AML-193 (cell line): ENCODE results near the gene TMEM69.
"Not testable (repeated sequence)": the region's sequence is repeated elsewhere in the genome, so short reads cannot be mapped to it uniquely, and the experiment has no call there.

Experiments used
- DNase-seq, 2 experiments: peaks; one replicate each; lab custom pipeline; 2025; lab: John Stamatoyannopoulos, UW

The TMEM69 gene

DNA sequence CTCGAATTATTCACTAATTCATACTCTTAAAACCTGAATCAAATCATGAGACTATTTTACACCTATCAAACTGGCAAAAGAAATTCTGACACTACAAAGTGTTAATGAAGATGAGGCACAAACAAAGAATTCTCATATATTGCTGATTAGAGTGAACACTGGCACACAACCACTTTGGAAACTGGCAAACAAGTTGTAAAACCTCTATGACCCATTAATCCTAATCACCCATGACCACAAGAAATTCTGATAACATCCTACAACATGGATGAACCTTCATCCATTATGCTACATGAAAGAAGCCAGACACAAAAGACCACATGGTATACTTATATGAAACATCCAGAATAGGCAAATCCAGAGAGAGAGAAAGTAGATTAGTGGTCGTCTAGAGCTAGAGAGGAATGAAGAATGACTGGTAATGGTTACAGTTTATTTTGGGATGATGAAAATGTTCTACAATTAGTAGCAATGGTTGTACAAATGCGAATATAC, 10.2 kb upstream of the TMEM69 start:
- no peak for DNase-seq

DNA sequence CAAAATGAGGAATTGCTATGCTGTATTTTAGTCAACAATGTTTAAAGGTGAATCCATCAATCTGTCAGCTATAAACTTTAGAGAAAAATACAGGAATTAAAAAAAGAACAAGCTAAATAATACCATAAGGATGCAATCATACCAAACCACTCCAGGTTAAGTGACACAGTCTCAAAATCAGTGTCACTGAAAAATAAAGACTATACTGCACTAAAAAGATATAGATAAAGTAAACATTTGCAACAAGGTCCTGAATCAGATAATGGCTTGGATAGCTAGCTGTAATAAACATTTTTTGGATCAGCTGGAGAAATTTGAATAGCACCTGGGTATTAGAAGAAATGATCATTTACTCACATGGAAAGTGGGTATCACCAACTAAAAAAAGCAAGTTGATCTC, 9.5 kb upstream of the TMEM69 start:
- no peak for DNase-seq

DNA sequence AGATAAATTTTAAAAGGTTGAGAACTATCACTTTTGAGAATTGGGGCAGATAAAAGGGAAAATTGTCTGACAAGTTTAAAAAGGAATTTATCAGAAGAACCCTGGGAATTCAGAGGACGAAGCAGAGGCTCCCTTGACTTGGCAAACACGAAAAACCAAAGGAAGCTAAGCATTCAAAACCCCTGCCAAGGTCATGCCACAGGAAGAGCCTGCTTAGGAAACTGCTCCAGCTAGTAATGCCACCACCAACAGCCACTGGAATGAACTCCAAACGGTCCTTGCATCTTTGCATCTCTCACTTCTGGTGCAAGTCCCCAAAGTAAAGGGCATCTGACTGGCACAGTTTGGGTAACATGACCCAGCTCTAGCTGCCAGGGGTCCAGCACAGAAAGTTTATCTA, 8.9 kb upstream of the TMEM69 start:
- no peak for DNase-seq

DNA sequence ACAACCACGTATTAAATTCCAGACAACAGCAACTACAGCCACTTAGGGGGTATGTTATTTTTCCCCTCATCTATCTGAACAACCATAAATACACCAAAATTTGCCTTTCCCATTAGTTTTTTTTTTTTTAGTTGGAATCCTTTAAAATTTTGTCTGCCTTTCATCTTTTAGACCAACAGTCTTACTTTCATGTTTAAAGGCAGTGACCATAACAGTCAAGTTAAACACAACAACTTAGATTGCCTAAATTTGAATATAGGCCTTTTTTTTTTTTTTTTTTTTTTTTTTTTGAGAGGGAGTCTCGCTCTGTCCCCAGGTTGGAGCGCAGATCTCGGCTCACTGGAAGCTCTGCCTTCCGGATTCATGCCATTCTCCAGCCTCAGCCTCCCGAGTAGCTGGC, 5.0 kb upstream of the TMEM69 start:
- DNase-seq = no peak

DNA sequence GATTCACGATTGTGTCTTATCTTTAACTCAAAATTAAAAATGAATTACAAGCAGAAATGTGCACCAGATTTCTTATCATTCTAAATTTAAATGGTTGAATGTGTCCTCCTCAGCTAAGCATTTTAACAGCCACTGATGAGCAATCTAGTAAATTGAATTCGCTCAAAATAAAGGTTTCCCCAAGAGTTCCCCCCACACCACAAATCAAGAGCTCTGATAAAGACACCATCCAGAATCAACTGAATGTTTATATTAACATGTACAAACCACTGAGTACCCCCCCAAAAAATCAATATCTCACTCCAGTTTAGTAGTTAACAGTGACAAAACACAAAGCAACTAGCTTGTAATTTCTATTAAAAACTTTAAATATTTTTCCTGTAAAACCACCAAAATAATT, 3.6 kb upstream of the TMEM69 start:
- no peak for DNase-seq

DNA sequence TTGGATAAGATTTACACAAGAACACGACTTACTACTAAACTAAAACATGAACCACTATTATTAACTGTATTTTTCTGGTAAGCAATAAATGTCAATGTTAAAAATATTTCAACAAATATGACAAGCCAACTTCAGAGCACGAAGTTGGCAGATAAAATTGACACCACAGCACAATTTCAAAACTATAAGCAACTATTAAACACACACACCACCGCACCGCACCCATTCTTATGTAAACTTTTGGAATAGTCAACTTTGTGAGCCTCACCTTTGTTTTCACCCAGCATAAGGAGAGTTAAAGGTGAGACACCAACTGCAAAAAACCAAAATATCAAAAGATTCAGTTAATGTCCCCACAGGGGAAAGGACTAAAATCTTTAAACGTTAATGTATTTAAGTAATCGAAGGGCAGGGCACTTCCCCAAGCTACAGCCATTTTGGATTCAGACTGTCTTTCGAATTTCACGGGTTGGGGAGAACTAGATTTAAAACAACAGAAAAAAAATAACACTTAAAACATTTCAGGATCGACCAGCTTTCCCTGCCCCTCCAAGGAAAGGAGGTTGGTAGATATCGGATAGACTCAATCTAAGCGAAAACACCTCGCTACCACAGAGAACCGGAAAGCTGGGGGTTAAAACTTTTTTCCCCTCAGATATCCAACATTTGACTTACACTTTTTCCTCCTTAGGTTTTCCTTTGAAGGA, 2.5 kb upstream of the TMEM69 start:
- peak in 1 of 2 experiments; percentile 20 for DNase-seq

DNA sequence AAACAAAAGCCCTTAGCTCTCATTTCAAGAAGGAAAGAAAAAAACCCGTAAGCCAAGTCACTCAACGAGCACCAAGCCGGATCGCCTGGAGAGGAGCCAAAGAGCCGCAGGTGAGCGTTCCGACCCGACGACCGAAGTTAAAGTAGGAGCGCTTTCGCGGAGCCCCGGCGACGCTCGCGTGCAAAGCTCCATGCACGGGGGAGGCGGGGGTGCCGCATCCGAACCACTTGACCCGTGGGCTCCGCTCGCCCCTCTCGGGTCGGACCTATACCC, 2.0 kb upstream of the TMEM69 start:
- DNase-seq = no peak

DNA sequence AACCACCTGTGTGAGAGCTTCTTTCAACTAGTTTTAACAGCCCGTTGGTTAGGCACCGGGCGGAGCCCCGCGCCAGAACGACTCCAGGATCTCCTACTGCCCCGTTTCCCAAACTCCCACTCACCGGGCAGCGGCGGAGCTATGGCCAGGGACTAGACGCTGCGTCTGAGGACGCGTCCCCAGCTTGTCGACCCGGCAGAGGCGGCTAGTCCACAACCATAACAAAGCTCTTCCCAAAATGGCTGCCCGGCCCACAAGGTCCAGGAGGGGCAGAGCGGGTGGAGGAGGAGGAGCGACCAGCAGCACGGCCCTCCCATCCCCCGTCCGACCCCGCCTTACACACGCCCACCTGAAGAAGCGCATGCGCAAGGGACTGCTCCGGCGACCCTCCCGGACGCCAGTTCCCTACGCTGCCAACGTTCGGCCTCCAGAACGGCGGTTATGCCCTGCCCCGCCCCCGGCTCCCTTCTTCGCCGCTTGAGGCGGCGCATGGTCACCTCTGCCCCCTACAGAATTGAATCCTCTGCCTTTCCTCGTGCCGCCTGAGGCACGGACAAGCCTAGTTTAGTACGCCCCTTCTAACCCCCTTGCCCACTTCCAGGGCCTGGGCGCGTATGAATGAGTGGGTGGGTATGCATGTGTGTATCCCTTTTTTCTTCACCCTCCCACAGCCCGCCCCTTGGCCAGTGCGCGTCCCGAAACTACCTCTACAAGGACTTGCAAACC, 1.5 kb upstream of the TMEM69 start, which contains the start of gene GPBP1L1:
Gene GPBP1L1, minus strand, starts transcription at position 246 of the 726 bp plus-strand sequence. CDS start 27,446 bp downstream, outside the sequence.
- DNase-seq = peak; percentile 92 to 94

DNA sequence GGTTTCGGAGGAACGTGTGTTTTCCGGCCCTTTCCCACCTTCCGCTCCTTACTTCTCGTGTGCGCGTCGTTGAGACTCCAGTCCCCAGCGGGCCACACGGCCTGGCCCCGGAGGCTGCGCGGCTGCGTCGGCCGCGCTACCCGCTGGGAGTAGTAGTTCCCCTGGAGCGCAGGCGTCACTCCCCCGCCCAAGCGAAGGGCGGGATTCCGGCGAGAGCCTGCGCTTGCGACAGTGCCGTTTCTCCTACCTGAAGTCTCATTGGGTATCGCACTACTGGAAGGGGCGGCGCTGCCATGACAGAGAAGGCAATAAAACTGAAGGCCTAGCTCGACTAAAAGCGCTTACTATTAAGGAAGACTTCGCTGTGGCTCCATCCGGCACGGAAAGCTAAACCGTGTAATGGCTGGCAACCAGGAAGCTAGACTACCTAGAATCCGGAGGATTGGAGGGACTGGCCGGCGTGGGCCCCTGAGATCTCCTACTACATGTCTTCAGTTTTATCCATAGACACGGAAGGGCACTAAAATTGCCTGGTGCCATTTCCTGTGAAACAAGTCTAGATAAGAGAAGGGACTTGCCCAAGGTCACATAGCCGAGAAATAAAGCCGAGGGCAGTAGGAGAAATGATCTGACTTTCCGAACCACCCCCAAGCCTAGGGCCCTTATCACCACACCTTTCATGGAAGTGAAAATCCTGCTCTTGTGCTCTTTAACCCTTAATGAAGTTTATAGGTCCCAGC, 797 bp upstream of the TMEM69 start:
- DNase-seq = peak; percentile 98

DNA sequence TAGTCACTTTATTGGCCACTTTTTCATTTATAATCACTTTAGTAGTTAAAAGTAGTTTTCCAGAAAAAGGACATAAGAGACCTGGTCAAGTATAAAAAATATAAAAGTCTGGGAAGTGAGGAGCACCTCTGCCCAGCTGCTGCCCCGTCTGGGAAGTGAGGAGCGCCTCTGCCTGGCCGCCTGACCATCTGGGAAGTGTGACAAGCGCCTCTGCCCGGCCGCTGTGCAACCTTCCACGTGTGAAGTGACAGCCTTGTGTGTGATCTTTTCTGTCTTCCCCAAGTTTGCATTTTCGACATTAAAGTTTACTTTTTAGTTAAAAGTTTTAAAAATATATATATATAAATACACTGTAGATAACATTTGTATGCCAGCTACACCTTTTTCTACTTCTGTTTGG, 5.8 kb downstream of the TMEM69 start:
- DNase-seq = not testable (repeated sequence)

DNA sequence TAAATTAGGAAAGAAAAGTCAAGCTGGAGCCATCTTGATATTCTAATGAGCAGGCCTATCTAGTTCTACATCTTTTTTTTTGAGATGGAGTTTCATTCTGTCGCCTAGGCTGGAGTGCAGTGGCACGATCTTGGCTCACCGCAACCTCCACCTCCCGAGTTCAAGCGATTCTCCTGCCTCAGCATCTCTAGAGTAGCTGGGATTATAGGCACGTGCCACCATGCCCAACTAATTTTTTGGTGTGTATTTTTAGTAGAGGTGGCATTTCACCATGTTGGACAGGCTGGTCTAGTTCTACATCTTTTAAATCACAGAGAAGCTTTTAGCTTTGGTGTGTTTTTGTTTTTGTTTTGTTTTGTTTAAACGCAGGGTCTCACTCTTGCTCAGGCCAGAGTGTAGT, 6.8 kb downstream of the TMEM69 start:
- no peak for DNase-seq

DNA sequence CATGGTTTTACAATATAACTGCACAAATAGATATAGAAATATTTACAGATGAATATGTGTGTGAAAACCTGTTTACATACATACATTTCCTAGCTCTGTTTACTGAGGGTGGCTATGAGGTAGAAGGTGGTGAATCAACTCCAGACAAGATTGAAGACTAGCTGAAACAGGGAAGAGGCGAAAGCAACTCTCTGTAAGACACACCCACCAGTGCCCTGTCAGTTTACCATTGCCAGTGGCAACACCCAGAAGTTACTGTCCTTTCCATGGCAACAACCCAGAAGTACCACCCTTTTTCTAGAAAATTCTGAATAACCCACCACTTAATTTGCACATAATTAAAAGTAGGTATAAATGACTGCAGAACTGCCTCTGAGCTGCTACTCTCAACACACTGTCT, 16.7 kb downstream of the TMEM69 start:
- no peak for DNase-seq

DNA sequence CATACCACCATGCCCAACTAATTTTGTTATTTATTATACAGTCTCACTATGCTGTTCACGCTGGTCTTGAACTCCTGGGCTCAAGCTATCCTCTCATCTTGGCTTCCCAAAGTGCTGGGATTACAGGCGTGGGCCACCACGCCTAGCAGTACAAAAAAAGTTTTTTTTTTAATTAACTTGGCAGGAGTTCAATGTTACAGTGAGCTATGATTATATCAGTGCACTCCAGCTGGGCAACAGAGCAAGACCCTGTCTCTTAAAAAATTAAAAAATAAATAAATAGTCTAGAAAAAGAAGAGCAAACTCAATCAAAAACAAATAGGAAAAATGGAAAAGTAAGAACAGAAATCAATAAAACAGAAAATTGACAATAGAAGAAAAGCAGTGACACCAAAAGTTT, 25.7 kb downstream of the TMEM69 start:
- no peak for DNase-seq

DNA sequence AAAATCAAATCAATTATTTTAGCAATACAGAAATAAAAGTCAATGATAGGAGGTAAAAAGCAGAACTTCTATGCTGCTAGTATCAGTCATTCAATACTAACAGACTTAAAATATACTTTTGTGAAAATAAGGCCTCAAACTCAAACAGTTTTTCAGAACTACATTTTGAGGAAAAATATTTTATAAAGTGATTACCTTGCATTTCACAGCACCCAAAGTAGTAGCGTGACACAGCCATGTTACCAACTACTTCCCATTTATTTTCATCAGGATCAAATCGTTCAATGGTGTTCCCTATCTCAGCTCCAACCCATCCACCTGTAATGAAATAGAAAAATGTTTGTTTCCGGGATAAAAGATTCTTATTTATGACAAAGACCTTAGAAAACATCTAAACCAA, 28.7 kb downstream of the TMEM69 start:
- no peak for DNase-seq

DNA sequence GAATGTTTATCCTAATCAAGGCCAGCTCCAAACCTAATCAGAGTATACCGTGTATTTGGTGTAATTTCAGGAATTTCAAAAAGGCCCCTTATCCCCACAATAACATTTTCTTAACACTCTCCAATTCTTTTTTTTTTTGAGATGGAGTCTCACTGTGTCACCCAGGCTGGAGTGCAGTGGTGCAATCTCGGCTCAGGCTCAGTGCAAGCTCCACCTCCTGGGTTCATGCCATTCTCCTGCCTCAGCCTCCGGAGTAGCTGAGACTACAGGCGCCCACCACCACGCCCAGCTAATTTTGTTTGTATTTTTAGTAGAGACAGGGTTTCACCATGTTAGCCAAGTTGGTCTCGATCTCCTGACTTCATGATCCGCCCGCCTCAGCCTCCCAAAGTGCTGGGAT, 29.4 kb downstream of the TMEM69 start:
- not testable (repeated sequence) for DNase-seq

DNA sequence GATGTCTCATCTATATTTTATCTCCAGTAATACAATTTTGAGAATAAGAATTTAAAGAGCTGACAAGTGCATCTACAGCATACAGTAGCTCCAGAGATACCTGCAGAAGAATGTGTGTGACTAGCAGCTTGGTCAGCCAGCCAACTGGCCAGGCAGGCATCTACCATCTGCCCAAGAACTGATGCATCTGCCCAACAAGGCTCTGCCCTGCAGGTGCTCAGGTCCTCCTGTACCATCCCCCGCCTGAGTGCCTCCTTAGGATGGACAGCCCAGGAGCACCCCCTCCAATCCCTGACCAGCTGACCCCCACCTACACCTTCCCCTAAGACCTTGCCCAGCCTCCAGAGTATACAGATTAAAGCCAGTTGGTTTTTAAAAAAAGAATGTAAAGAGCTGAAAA, 30.3 kb downstream of the TMEM69 start:
- no peak for DNase-seq

DNA sequence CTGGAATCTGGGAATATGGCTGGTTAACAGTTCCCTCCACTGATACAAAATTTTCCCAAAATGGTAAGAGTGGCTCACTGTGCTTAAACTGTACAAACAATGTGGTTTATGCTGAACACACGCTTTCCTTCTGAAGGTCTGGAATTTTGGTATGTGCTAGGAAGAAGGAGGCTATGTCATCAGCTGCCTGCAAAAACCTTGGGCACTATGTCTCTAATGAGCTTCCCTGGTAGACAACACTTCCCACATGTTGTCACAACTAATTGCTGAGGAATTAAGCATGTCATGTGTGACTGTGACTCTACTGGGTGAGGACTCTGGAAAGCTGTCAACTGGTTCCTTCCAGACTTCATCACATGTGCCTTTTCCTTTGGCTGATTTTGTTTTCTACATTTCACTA, 33.2 kb downstream of the TMEM69 start:
- no peak for DNase-seq

DNA sequence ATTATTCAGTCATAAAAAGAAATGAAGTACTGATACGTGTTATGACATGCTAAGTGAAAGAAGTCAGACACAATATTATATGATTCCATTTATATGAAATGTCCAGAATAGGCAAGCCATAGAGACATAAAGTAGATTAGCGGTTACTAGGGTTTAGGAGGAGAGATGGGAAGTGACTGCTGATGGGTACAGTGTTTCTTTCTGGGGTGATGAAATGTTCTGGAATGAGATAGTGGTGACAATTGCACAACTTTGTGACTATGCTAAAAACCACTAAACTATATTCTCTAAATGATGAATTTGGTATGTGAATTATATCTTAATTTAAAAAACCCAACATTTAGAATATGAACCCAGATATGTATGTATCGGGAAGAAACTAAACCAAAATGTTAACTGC, 34.8 kb downstream of the TMEM69 start:
- peak; percentile 56 to 71 for DNase-seq

DNA sequence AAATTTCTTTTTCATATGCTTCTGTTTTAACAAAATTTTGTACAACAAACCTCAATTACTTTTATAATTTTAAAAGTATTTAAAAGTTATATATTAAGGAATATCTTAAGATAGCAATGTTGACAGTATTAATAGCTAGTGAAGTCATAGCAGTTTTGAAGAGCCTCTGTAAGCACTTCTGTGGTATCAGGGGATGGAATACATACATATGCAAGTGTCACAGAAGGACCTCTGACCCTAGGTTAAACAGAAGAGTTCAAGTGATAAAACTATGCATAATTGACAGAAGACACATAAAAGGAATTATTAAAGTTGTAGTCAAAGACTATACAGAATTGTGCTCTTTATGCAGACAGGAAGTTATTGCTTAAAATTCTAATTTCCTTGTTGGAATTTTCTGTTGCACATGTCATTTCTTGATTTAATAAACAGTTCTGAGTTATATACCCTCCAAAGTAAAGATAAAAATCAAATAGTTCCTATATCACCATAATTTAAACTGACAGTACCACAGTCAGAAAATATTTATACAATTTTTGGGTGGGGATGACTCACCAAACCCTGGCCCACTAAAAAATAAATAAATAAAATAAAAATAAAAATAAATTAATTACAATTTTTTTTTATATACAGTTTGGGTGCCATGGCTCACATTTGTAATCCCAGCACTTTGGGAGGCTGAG, 35.4 kb downstream of the TMEM69 start:
- peak; percentile 8 to 16 for DNase-seq

DNA sequence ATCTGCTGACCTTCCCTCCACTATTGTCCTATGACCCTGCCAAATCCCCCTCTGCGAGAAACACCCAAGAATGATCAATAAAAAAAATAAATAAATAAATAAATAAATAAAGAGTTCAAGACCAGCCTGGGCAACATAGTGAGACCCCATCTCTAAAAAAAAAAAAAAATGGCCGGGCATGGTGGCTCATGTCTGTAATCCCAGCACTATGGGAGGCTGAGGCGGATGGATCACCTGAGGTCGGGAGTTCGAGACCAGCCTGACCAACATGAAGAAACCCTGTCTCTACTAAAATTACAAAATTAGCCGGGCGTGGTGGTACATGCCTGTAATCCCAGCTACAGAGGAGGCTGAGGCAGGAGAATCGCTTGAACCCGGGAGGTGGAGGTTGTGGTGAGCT, 38.0 kb downstream of the TMEM69 start:
- DNase-seq = not testable (repeated sequence)

DNA sequence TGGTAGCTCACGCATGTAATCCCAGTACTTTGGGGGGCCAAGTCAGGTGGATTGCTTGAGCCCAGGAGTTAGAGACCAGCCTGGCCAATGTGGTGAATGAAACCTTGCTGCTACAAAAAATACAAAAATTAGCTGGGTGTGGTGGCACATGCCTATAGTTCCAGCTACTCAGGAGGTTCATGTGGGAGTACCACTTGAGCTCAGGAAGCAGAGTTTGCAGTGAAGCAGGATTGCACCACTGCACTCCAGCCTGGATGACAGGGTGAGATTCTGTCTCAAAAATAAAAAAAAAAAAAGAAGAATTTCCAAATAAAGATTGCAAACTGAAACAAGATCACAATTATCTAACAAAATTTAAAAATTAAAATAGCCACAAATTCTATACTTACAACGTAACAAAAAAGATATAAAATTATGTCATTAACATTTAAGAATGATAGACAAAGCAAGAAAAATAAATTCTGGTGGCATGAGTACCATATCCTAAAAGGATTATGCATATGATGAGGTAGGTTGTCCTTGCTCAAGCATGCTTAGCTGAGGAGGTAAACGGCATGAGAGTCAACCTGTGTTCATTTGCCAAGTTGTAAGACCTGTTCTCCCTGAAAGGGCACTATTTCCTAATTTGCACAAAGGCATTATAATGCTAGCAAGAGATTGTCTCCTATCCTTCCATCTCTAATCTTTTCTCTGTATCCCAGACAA, 42.2 kb downstream of the TMEM69 start:
- DNase-seq = peak; percentile 14 to 29
